Liver (tissue), 9 donors: ENCODE measurements around the gene SHC3. TPM values are rescaled to one million over a fixed set of nuclear protein-coding genes. Genes with fewer than 3 reads are reported as not detected.

Source experiments
- DNase-seq: peaks from one replicate; pipeline ENCODE4 v3.0.0-alpha.2; 2017; ENCODE audit warnings: low spot score
- H3K27ac ChIP-seq, 2 donors: one replicate each; pipeline ENCODE4 v1.7.0; 2013; ENCODE audit warnings: inconsistent platforms in 2 of 2, low read length in 2 of 2, control low read depth in 1 of 2, low read depth in 1 of 2, mild to moderate bottlenecking in 1 of 2
- H3K27me3 ChIP-seq, 4 donors: one replicate each; pipeline versions ENCODE4 v1.6.1 to v1.7.0; 2013; ENCODE audit warnings: low read length in 3 of 4, inconsistent platforms in 1 of 4, mild to moderate bottlenecking in 1 of 4, moderate library complexity in 1 of 4; ENCODE audit not compliant: control insufficient read depth in 4 of 4, insufficient read depth in 4 of 4
- H3K36me3 ChIP-seq, 4 donors: one replicate each; pipeline versions ENCODE4 v1.6.1 to v1.7.0; 2013; ENCODE audit warnings: low read length in 3 of 4, mild to moderate bottlenecking in 3 of 4, low read depth in 1 of 4, moderate library complexity in 1 of 4; ENCODE audit not compliant: control insufficient read depth in 4 of 4, insufficient read depth in 3 of 4
- H3K4me1 ChIP-seq, 4 donors: one replicate each; pipeline versions ENCODE4 v1.6.1 to v1.7.0; 2013; ENCODE audit warnings: low read length in 3 of 4, mild to moderate bottlenecking in 3 of 4, moderate library complexity in 1 of 4; ENCODE audit not compliant: control insufficient read depth in 4 of 4, insufficient read depth in 4 of 4
- H3K4me3 ChIP-seq, 3 donors: one replicate each; pipeline versions ENCODE4 v1.6.1 to v1.7.0; 2013; ENCODE audit warnings: low read length in 3 of 3, control low read depth in 1 of 3, low read depth in 1 of 3, mild to moderate bottlenecking in 1 of 3
- H3K9ac ChIP-seq, 2 donors: one replicate each; pipeline ENCODE4 v1.7.0; 2013; ENCODE audit warnings: low read length in 2 of 2, mild to moderate bottlenecking in 2 of 2, moderate library complexity in 2 of 2, control low read depth in 1 of 2, low read depth in 1 of 2
- H3K9me3 ChIP-seq, 4 donors: one replicate each; pipeline versions ENCODE4 v1.6.1 to v1.7.0; 2013; ENCODE audit warnings: low read length in 3 of 4; ENCODE audit not compliant: control insufficient read depth in 4 of 4
- FOXA1 ChIP-seq: IDR thresholded peaks from 2 replicates; pipeline ENCODE4 v1.6.1; 2016; ENCODE audit warnings: antibody characterized with exemption
- FOXA2 ChIP-seq: IDR thresholded peaks from 2 replicates; pipeline ENCODE4 v1.6.1; 2016; ENCODE audit warnings: antibody characterized with exemption
- GABPA ChIP-seq, 2 donors: IDR thresholded peaks in 1 of 2; conservative IDR thresholded peaks in 1 of 2; 2 replicates each; pipeline ENCODE4 v1.6.1; 2016; ENCODE audit warnings: antibody characterized with exemption in 2 of 2, mild to moderate bottlenecking in 1 of 2, moderate library complexity in 1 of 2
- HNF4A ChIP-seq, 2 donors: conservative IDR thresholded peaks; 2 replicates each; pipeline ENCODE4 v1.6.1; 2016; ENCODE audit warnings: antibody characterized with exemption in 2 of 2, mild to moderate bottlenecking in 2 of 2
- HNF4G ChIP-seq: IDR thresholded peaks from 2 replicates; pipeline ENCODE4 v1.6.1; 2016; ENCODE audit warnings: antibody characterized with exemption
- NR2F2 ChIP-seq: IDR thresholded peaks from 2 replicates; pipeline ENCODE4 v1.6.1; 2016; ENCODE audit warnings: antibody characterized with exemption
- RAD21 ChIP-seq, 2 donors: IDR thresholded peaks; 2 replicates each; pipeline ENCODE4 v1.6.1; 2016; ENCODE audit warnings: antibody characterized with exemption in 2 of 2, mild to moderate bottlenecking in 2 of 2
- RXRA ChIP-seq, 2 donors: IDR thresholded peaks; 2 replicates each; pipeline ENCODE4 v1.6.1; 2017 to 2018; ENCODE audit warnings: antibody characterized with exemption in 2 of 2, mild to moderate bottlenecking in 1 of 2
- SP1 ChIP-seq: IDR thresholded peaks from 2 replicates; pipeline ENCODE4 v1.6.1; 2018; ENCODE audit warnings: antibody characterized with exemption, mild to moderate bottlenecking
- TAF1 ChIP-seq: conservative IDR thresholded peaks from 2 replicates; pipeline ENCODE4 v1.6.1; 2016; ENCODE audit warnings: antibody characterized with exemption, mild to moderate bottlenecking
- YY1 ChIP-seq: IDR thresholded peaks from 2 replicates; pipeline ENCODE4 v1.6.1; 2016; ENCODE audit warnings: antibody characterized with exemption, mild to moderate bottlenecking
- WGBS: extraction: QIAGEN DNeasy Blood & Tissue Kit; methylation state at CpG from one replicate; pipeline ENCODE4 v1.1.7; 2013; 5-methylcytosine and 5-hydroxymethylcytosine counted together
- polyA plus RNA-seq, 2 donors: library from polyadenylated mRNA; stranded (reverse) in 1 of 2; unstranded in 1 of 2; fragments of 200-250 nt in 1 of 2; fragments of >200 nt in 1 of 2; fragmentation: Nextera tagmentation in 1 of 2; extraction: Ambion mirVana in 1 of 2; gene quantifications; one replicate each; pipeline versions ENCODE4 v1.2.1 to v1.2.3, GENCODE V29; 2013 to 2015
- total RNA-seq, 2 donors: library from RNA; depleted of rRNA; stranded (reverse); fragments of >200 nt; gene quantifications; one replicate each; pipeline ENCODE4 v1.2.3, GENCODE V29; 2014
- TF ChIP-seq, protein P1 (sequence below): IDR thresholded peaks from 2 replicates; pipeline ENCODE4 v1.6.1; 2016; ENCODE audit warnings: antibody characterized with exemption
- TF ChIP-seq, protein P2 (sequence below): IDR thresholded peaks from 2 replicates; pipeline ENCODE4 v1.6.1; 2016; ENCODE audit warnings: antibody characterized with exemption
- TF ChIP-seq, protein P3 (sequence below): IDR thresholded peaks from 2 replicates; pipeline ENCODE4 v1.6.1; 2016; ENCODE audit warnings: antibody characterized with exemption, mild to moderate bottlenecking
- TF ChIP-seq, protein P4 (sequence below): fragments of 150-350 bp; IDR thresholded peaks from 2 replicates; pipeline ENCODE4 v1.5.1; 2017; ENCODE audit warnings: improper control_type of control experiment, low read depth, low read length; ENCODE audit not compliant: missing input control
- TF ChIP-seq, protein P5 (sequence below): IDR thresholded peaks from 2 replicates; pipeline ENCODE4 v1.6.1; 2016; ENCODE audit warnings: antibody characterized with exemption
- donor health status: healthy.
- donor health status: healthy.
- donor health status: healthy.
- donor health status: healthy.
- donor health status: healthy.

Gene SHC3
- total and polyA plus RNA-seq, 4 donors: 0.03 to 0.08 (median 0.04) TPM

DNA sequence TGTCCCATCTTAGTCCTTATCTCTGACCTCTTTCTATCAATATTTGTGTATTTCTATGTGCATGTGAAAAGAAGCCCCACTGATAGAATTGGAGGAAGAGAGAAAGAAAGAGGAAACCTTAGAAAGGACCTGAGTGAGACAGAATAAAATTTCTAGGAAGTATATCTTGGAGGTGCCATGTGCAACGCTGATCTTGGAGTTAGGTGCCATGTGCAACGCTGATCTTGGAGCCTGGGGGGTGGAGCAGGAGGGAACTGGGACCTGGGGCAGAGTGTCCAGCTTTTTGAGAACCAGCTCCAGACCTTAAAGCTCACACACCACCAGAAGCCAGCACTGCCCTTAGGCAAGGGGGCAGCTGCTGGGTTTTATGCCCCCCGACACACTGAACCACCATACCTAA lies 89.4 kb downstream of the SHC3 start:
- no peak overlapping the region for H3K4me3 ChIP-seq
- no peaks in the 10 kb centered on the region for H3K27me3 ChIP-seq
- TF ChIP-seq, protein P1, sequence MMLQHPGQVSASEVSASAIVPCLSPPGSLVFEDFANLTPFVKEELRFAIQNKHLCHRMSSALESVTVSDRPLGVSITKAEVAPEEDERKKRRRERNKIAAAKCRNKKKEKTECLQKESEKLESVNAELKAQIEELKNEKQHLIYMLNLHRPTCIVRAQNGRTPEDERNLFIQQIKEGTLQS: no peak
- no peak for TF ChIP-seq HNF4A (conservative IDR thresholded peaks at IDR 0.05)
- no peak for TF ChIP-seq YY1
- TF ChIP-seq HNF4G: no peak
- TF ChIP-seq TAF1: no peak
- no peak for TF ChIP-seq FOXA1
- no peak for TF ChIP-seq RAD21 (IDR thresholded peaks at IDR 0.05)
- TF ChIP-seq, protein P2, sequence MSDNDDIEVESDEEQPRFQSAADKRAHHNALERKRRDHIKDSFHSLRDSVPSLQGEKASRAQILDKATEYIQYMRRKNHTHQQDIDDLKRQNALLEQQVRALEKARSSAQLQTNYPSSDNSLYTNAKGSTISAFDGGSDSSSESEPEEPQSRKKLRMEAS: no peak
- no peak for TF ChIP-seq GABPA (IDR thresholded peaks at IDR 0.05 in 1 of 2, conservative IDR thresholded peaks at IDR 0.05 in 1 of 2)
- TF ChIP-seq NR2F2: no peak
- no peak for TF ChIP-seq RXRA (IDR thresholded peaks at IDR 0.05)
- TF ChIP-seq, protein P3, sequence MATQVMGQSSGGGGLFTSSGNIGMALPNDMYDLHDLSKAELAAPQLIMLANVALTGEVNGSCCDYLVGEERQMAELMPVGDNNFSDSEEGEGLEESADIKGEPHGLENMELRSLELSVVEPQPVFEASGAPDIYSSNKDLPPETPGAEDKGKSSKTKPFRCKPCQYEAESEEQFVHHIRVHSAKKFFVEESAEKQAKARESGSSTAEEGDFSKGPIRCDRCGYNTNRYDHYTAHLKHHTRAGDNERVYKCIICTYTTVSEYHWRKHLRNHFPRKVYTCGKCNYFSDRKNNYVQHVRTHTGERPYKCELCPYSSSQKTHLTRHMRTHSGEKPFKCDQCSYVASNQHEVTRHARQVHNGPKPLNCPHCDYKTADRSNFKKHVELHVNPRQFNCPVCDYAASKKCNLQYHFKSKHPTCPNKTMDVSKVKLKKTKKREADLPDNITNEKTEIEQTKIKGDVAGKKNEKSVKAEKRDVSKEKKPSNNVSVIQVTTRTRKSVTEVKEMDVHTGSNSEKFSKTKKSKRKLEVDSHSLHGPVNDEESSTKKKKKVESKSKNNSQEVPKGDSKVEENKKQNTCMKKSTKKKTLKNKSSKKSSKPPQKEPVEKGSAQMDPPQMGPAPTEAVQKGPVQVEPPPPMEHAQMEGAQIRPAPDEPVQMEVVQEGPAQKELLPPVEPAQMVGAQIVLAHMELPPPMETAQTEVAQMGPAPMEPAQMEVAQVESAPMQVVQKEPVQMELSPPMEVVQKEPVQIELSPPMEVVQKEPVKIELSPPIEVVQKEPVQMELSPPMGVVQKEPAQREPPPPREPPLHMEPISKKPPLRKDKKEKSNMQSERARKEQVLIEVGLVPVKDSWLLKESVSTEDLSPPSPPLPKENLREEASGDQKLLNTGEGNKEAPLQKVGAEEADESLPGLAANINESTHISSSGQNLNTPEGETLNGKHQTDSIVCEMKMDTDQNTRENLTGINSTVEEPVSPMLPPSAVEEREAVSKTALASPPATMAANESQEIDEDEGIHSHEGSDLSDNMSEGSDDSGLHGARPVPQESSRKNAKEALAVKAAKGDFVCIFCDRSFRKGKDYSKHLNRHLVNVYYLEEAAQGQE: no peak
- TF ChIP-seq, protein P4, sequence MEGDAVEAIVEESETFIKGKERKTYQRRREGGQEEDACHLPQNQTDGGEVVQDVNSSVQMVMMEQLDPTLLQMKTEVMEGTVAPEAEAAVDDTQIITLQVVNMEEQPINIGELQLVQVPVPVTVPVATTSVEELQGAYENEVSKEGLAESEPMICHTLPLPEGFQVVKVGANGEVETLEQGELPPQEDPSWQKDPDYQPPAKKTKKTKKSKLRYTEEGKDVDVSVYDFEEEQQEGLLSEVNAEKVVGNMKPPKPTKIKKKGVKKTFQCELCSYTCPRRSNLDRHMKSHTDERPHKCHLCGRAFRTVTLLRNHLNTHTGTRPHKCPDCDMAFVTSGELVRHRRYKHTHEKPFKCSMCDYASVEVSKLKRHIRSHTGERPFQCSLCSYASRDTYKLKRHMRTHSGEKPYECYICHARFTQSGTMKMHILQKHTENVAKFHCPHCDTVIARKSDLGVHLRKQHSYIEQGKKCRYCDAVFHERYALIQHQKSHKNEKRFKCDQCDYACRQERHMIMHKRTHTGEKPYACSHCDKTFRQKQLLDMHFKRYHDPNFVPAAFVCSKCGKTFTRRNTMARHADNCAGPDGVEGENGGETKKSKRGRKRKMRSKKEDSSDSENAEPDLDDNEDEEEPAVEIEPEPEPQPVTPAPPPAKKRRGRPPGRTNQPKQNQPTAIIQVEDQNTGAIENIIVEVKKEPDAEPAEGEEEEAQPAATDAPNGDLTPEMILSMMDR: no peak
- no peaks in the 10 kb centered on the region for H3K4me1 ChIP-seq
- no peak overlapping the region for H3K9ac ChIP-seq
- H3K27ac ChIP-seq: no peak overlapping the region
- H3K9me3 ChIP-seq: no peaks in the 10 kb centered on the region
- DNase-seq: no peak
- H3K36me3 ChIP-seq: no peaks in the 10 kb centered on the region
- 93% methylated on average over 3 of the region's 3 CpGs for WGBS

GRCh38 chr9:89083626-89084025 lies 95.0 kb downstream of the SHC3 start:
- no peak overlapping the region for H3K27ac ChIP-seq
- H3K36me3 ChIP-seq: no peaks in the 10 kb centered on the region
- H3K9ac ChIP-seq: no peak overlapping the region
- DNase-seq: no peak
- H3K4me3 ChIP-seq: peak overlapping the region in 1 of 3 donors; percentile 11
- peaks cover 4 to 10% (median 7%) of the 10 kb centered on the region in 4 donors for H3K9me3 ChIP-seq
- no peaks in the 10 kb centered on the region for H3K4me1 ChIP-seq
- no peaks in the 10 kb centered on the region for H3K27me3 ChIP-seq
- TF ChIP-seq TAF1 (no peak), YY1 (no peak), SP1 (no peak), RXRA (IDR thresholded peaks at IDR 0.05) (no peak), GABPA (IDR thresholded peaks at IDR 0.05 in 1 of 2, conservative IDR thresholded peaks at IDR 0.05 in 1 of 2) (no peak), HNF4G (no peak), FOXA2 (no peak), HNF4A (conservative IDR thresholded peaks at IDR 0.05) (no peak), NR2F2 (no peak), FOXA1 (no peak)
- TF ChIP-seq, protein P2: no peak
- TF ChIP-seq, protein P5, sequence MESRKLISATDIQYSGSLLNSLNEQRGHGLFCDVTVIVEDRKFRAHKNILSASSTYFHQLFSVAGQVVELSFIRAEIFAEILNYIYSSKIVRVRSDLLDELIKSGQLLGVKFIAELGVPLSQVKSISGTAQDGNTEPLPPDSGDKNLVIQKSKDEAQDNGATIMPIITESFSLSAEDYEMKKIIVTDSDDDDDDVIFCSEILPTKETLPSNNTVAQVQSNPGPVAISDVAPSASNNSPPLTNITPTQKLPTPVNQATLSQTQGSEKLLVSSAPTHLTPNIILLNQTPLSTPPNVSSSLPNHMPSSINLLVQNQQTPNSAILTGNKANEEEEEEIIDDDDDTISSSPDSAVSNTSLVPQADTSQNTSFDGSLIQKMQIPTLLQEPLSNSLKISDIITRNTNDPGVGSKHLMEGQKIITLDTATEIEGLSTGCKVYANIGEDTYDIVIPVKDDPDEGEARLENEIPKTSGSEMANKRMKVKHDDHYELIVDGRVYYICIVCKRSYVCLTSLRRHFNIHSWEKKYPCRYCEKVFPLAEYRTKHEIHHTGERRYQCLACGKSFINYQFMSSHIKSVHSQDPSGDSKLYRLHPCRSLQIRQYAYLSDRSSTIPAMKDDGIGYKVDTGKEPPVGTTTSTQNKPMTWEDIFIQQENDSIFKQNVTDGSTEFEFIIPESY: no peak
- TF ChIP-seq, protein P1: no peak
- TF ChIP-seq, protein P3: no peak
- 86% methylated on average over 6 of the region's 6 CpGs for WGBS
